Retinal pigment epithelial cell (primary cell): ENCODE measurements around the gene WDR13.

Experiments
- DNase-seq: peaks from one replicate; pipeline ENCODE4 v3.0.0-alpha.2; 2010; ENCODE audit warnings: low read depth
- H3K4me3 ChIP-seq: 2 replicates; pipeline ENCODE4 v1.5.1; 2011; ENCODE audit warnings: mild to moderate bottlenecking, low read length, control low read depth, moderate library complexity
- TF ChIP-seq, protein P1 (sequence below): conservative IDR thresholded peaks from 2 replicates; pipeline ENCODE4 v1.5.1; 2011; ENCODE audit warnings: low read depth, low read length, control low read depth, inconsistent platforms

The WDR13 gene

DNA sequence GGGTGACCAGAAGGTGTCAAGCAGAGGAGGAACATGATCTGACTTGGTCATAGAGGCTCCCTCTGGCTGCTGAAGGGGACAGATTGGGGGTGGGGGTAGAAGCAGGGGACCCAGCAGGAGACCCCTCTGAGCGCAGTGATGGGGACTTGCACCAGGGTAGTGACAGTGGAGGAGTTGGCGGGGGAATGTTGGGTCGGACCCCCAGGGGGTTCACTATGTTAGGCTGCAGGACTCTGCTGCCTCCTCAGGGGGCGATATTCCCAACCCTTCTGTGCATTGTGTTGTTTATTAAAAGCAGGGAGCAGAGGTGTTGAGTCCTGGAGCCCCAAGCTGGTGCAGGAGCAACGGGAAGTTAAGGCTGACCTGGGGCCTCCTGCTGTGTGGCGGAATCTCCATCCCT lies 8.8 kb downstream of the WDR13 start:
- TF ChIP-seq, protein P1, sequence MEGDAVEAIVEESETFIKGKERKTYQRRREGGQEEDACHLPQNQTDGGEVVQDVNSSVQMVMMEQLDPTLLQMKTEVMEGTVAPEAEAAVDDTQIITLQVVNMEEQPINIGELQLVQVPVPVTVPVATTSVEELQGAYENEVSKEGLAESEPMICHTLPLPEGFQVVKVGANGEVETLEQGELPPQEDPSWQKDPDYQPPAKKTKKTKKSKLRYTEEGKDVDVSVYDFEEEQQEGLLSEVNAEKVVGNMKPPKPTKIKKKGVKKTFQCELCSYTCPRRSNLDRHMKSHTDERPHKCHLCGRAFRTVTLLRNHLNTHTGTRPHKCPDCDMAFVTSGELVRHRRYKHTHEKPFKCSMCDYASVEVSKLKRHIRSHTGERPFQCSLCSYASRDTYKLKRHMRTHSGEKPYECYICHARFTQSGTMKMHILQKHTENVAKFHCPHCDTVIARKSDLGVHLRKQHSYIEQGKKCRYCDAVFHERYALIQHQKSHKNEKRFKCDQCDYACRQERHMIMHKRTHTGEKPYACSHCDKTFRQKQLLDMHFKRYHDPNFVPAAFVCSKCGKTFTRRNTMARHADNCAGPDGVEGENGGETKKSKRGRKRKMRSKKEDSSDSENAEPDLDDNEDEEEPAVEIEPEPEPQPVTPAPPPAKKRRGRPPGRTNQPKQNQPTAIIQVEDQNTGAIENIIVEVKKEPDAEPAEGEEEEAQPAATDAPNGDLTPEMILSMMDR, result peak; percentile 12
- no peak overlapping the region for H3K4me3 ChIP-seq
- no peak for DNase-seq

DNA sequence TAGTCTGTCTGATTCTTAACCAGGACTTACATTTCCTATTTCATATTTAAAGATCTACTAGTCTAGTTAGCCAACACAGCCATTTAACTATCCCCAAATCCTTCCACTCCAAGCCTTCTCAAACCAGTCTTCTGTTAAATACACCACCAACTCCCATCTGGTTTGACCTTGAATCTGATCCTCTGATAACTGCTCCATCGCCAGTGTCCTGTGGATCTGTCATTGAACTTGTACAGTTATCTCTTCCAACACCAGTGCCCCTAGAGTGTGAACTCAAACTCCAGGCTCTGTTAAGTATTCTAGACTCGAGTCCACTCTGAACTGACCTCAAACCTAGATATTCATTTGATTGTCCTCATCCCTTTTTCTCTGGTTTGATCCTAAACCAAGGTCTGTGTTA lies 14.4 kb downstream of the WDR13 start:
- no peak for DNase-seq
- no peak overlapping the region for H3K4me3 ChIP-seq
- TF ChIP-seq, protein P1, result no peak

DNA sequence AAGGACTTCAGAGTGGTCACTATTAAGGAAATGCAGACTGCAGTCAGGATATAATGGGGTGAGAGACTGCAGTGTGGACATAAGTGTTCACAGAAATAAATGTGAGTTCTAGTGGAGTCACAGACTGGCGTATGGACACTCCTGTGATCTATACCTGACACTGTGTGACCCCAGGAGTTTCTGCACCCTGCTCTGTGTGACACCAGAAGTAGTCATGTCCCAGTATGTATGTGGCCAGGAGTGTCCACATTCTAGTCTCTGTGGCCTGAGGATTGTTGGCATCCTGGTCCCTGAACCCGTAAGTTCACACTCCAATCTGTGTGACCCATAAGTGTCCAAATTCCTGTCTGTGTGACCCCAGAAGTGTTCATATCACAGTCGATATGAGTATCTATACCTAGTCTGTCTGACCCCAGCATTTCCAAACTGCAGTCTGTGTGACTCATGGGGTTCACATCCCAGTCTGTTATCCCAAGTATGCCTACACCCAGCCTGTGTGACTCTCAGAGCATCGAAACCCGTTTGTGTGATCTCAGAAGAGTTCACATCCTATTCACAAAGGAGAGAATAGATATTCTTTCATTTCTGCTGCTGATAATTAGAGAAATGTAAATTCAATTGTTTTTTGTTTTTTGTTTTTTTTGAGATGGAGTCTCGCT lies 16.3 kb downstream of the WDR13 start:
- no peak overlapping the region for H3K4me3 ChIP-seq
- TF ChIP-seq, protein P1, result no peak
- DNase-seq, result no peak

DNA sequence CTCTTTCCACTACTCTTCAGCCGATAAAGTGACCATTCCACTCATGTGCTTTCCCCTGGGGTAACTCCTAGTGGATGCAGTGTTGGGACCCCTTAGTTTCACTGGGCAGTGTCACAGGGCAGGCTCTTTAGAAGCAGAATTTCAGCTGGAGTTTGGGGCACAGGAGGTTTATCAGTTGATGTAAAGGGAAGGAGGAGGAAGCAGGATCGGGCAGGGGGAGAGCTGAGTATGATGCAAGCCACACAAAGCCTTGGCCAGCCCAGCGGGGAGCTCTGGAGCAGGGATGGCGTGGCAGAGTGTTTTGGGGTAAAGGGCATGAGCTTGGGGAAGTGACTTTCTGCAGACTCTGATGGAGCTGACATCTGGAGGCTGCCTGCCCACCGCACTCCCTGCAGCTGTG lies 19.3 kb downstream of the WDR13 start:
- no peak for DNase-seq
- no peak overlapping the region for H3K4me3 ChIP-seq
- TF ChIP-seq, protein P1, result no peak

DNA sequence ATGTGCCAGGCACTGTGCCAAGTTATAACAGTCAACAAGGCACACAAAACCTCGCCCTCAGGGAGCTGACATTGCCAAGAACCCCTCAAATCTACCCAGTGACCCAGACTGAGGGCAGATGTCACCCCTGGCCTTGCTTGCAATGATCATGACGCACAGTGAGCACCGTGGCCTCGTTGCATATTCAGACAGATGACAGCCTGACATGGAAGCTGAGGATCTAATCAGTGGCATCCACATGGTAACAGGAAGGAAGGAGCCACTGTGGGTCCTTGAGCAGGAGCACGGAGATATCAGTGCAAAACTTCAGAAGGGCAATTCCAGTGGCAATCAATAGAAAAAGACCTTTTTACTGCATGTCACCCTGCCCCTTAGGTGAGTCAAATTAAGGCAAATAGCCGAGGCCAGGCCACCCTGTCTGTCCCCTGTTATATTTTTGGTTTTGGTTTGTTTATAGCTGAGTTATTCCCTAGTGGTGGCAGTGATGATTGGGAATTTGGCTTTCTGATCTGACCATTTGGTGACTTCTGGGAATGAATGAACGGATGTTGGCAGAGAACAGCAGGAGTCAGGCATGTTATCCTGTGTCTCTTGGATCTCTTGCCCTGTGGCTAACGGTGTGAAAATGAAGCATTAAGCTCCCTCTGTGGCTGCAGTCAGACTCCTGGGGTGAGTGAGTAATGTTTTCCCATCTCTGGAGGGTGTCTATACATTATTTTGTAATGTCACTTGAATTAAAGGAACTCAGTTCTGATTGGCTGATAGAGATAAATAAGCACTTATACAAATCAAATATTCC lies 20.4 kb downstream of the WDR13 start:
- no peak overlapping the region for H3K4me3 ChIP-seq
- no peak for DNase-seq
- TF ChIP-seq, protein P1, result no peak

DNA sequence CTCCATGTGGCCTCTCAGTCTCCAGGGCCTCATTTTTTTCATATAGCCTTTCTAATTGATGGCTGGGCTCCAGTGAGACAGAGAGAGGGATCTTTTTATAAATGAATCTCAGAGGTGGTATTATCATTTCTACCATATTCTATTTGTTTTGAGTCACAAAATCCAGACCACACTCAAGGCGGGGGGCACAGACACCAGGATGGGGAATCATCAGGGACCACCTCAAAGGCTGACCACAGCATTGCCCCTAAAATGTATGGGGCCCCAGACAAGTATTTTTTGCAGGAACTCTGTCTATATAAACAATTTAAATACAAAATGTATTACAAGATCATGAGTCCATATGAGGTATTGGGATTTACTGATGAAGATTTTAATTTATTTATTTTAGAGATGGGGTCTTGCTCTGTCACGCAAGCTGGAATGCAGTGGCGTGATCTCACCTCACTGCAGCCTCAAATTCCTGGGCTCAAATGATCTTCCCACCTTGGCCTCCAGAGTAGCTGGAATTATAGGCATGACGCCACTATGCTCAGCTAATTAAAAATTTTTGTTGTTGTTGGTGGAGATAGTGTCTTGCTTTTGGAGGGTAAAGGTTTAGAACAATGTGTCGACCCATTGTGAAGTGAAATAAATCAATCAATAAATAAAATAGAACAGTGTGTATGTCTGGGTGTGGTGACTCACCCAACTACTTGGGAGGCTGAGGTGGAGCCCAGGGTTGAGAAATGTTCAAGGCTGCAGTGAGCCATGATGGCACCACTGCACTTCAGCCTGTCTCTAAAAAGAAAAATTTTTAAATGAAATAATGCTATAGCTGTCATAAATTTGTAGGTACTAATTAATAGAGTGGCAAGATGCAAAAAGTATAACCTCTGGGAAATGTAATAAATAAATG lies 29.4 kb downstream of the WDR13 start:
- no peak overlapping the region for H3K4me3 ChIP-seq
- TF ChIP-seq, protein P1, result no peak
- no peak for DNase-seq
